Epithelial cell of esophagus (primary cell): ENCODE results near the gene FGD4.

Experiments used
- DNase-seq: peaks from one replicate; pipeline ENCODE4 v3.0.0; 2010; ENCODE audit warnings: low read depth
- H3K4me3 ChIP-seq: 2 replicates; pipeline ENCODE4 v1.5.1; 2011; ENCODE audit warnings: mild to moderate bottlenecking, low read length, control low read depth
- TF ChIP-seq, protein P1 (sequence below): IDR thresholded peaks from 2 replicates; pipeline ENCODE4 v1.5.1; 2011; ENCODE audit warnings: low read depth, mild to moderate bottlenecking, low read length, control low read depth, inconsistent platforms; ENCODE audit not compliant: insufficient read depth; ENCODE audit errors: missing control alignments

Gene FGD4

DNA sequence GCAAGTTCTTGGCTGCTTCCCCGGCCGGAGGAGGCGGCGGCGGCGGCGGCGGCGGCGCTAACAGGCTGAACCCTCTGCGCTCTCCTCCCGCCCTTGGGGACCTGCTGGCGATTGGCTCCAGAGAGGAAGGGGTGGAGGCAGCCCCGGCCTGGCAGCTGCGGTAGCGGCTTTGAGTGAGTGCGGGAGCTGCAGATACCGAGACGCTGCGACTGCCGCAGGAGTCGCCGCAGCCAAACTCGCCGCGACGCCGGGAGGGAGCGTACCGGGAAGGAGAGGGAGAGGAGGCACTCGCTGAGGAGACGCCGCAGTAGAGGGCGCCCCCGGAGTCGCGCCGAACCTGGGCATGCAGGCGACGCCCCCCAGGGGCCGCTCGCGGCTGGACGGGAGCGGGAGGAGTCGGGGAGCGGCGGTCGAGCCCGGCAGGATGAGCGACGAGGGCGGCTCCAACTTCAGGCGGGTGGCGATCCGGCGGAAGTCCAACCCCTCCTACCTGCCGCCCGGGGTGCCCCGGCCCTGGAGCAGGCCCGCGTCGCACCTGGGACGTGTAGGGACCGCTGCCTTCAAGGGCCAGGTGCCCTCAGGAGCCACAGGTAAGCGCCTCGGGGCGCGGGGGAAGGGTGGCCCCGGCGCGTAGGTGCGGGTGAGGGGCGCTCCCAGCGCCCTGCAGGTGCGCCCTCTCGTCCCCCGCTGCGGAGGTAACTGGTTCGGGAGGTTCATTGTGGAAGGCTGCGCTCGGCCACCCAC, at the start of gene FGD4:
TSS of gene FGD4 (plus strand) at position 189 of the 744 bp plus-strand sequence.
- DNase-seq = peak; percentile 96
- H3K4me3 ChIP-seq = peak within 1 kb of the TSS; percentile 91
- TF ChIP-seq, protein P1, sequence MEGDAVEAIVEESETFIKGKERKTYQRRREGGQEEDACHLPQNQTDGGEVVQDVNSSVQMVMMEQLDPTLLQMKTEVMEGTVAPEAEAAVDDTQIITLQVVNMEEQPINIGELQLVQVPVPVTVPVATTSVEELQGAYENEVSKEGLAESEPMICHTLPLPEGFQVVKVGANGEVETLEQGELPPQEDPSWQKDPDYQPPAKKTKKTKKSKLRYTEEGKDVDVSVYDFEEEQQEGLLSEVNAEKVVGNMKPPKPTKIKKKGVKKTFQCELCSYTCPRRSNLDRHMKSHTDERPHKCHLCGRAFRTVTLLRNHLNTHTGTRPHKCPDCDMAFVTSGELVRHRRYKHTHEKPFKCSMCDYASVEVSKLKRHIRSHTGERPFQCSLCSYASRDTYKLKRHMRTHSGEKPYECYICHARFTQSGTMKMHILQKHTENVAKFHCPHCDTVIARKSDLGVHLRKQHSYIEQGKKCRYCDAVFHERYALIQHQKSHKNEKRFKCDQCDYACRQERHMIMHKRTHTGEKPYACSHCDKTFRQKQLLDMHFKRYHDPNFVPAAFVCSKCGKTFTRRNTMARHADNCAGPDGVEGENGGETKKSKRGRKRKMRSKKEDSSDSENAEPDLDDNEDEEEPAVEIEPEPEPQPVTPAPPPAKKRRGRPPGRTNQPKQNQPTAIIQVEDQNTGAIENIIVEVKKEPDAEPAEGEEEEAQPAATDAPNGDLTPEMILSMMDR = peak; percentile 17

DNA sequence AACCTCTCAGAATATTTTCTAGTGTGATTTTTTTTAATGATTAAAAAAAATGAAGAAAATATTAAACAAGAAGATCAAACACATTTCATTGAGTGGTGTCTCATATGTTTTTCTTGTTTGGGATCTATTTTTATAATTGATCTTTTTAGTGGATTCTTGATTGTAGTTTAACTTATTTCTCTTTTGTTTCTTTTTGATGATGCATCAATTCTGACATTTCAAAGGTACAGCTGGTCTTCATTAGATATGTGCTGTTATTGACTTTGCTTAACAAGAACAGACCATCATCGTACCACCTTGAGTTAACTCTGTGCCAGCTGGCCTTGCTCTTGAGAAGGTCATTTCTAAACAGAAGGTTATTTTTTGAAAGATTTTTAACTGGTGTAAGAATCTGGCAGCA, 45.8 kb upstream of the FGD4 start:
- TF ChIP-seq, protein P1 = no peak
- H3K4me3 ChIP-seq = no peak overlapping the region
- DNase-seq = no peak

DNA sequence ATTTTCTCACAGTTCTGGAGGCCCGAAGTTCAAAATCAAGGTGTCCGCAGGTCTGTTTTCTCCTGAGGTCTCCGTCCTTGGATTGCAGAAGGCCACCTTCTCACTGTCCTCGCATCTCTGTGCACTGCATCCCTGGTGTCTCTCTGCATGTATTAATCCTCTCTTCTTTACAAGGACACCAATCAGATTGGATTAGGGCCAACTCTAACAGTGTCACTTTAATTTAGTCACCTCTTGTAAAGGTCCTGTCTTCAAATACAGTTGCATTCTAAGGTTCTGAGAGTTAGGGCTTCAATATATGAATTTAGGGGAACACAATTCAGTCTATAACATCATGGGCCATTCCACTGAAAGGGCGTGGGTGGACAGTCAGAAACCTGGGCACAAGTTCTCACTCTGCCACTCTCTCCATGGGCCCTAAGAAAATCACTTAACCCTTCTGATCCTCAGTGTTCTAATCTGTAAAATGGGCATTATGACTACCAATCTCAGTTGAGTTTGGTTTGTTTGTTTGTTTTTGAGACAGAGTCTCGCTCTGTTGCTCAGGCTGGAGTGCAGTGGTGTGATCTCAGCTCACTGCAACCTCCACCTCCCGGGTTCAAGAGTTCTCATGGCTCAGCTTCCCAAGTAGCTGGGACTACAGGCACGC, 41.6 kb upstream of the FGD4 start:
- no peak for DNase-seq
- H3K4me3 ChIP-seq = no peak overlapping the region
- TF ChIP-seq, protein P1 = no peak

DNA sequence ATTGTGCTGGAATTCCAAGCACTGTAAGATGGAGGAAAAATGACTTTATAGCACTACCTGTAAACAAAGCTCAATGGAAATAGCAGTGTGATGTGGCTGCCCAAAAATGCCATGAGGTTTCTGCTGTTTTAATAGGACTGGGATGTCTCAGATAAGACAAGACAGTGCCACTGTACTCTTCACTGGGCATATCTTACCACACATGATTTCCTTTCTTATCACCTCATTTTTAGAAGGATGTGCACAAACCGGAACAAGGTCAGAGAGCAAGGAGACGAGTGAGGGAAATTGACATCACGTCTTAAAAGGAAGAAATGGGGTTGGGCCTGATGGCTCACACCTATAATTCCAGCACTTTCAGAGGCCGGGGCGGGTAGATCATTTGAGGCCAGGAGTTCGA, 38.4 kb upstream of the FGD4 start:
- no peak for DNase-seq
- TF ChIP-seq, protein P1 = no peak
- H3K4me3 ChIP-seq = no peak overlapping the region

DNA sequence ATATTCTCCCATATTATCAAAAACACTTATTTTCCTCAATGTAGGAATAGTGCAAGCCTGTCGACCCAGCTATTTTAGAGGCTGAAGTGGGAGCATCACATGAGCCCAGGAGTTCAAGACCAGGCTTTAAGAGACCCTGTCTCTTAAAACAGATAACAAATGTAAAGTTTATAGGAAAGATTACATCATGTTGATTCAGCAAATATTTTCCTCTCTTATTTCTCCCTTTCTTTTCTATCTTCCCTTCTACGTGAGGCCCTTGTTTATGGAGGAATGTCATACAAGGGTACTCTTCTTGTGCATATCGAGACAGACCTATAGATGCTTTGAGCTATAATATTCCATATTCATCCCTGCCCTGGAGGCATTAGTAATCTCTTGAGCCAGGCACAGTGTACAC, 36.5 kb upstream of the FGD4 start:
- no peak overlapping the region for H3K4me3 ChIP-seq
- no peak for DNase-seq
- TF ChIP-seq, protein P1 = no peak

DNA sequence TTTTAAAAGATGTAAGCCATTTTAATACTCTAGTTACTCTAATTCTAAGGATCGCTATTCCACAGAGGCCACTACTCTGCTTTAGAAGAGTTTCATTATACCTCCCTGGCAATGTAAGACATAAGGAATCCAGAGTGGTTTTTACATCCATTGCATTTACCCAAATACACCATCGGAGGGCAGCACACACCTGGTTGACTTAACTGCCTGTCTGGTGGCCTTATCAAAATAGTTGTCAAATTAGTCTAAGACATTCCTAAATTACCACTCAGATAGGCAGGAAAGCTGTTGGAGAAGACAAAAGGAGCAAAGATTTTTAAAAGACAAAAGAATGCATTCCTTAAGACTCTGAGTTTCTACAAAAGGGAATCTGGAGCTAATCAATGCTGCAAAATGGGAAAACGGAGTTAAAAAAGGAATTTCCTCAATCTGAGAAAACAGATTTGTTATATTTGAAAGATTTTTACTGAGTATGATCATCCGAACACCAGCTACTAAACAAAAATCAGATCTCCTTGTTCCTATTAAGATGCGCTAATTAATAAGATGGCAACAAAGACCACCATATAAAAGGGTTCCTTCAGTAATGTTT, 33.8 kb upstream of the FGD4 start:
- H3K4me3 ChIP-seq = no peak overlapping the region
- peak; percentile 82 for DNase-seq
- TF ChIP-seq, protein P1 = peak; percentile 90
